ENCODE results near the gene KRTAP4-5. TPM values are rescaled to one million over a fixed set of nuclear protein-coding genes. Genes with fewer than 3 reads are reported as not detected.

Gene KRTAP4-5
- total and polyA plus RNA-seq, 2 of the 13 experiments (the other 11 are each of a cell fraction or from before 2014, with no cell fraction given), result not detected

GRCh38 chr17:41153856-41154255 is 4.2 kb upstream of the KRTAP4-5 start:
- Histone ChIP-seq H3K79me2 (ENCODE audit: insufficient read depth, low read length) (no peaks in the 10 kb centered on the region), H3K27me3 (ENCODE audit: control insufficient read depth in 1 of 2, insufficient read depth in 2 of 2, low read length in 2 of 2) (no peaks in the 10 kb centered on the region; a peak in 1 of 5 replicates), H3K9me3 (ENCODE audit: low read length) (no peaks in the 10 kb centered on the region), H4K20me1 (ENCODE audit: insufficient read depth, low read length) (no peaks in the 10 kb centered on the region), H3K27ac (ENCODE audit: extremely low read length, insufficient read depth, low read length) (no peak overlapping the region), H3K36me3 (replicated peaks in 1 of 2; ENCODE audit: control insufficient read depth in 1 of 2, insufficient read depth in 2 of 2, low read length in 2 of 2) (no peaks in the 10 kb centered on the region), H3K4me2 (ENCODE audit: low read depth, low read length) (no peak overlapping the region), H3K9ac (ENCODE audit: insufficient read depth, low read depth, low read length) (no peak overlapping the region), H2AFZ (ENCODE audit: low read length) (no peak overlapping the region), H3K4me1 (ENCODE audit: insufficient read depth, low read length) (no peaks in the 10 kb centered on the region), H3K4me3 (replicated peaks in 1 of 3; ENCODE audit: insufficient read depth in 1 of 3, low read depth in 2 of 3, low read length in 3 of 3) (no peak overlapping the region)
- DNase-seq (ENCODE audit: low spot score), result no peak
- WGBS (ENCODE audit: low lambda C conversion rate), result 6% methylated on average over 2 of the region's 2 CpGs
- TF ChIP-seq E2F5 (CRISPR knock-in tag; conservative IDR thresholded peaks at IDR 0.05) (no peak), GABPB1 (CRISPR knock-in tag; IDR thresholded peaks at IDR 0.05) (no peak), ZNF768 (CRISPR knock-in tag; IDR thresholded peaks at IDR 0.05) (no peak), HNRNPL (IDR thresholded peaks at IDR 0.05; ENCODE audit: low read depth, low read length) (no peak), NKX3-1 (CRISPR knock-in tag; IDR thresholded peaks at IDR 0.05) (no peak), RBFOX2 (IDR thresholded peaks at IDR 0.05; ENCODE audit: low read depth, low read length) (no peak), HDAC1 (CRISPR knock-in tag; IDR thresholded peaks at IDR 0.05) (no peak), ZIK1 (CRISPR knock-in tag; IDR thresholded peaks at IDR 0.05; ENCODE audit: borderline replicate concordance, low read depth) (no peak), ZFY (CRISPR knock-in tag; IDR thresholded peaks at IDR 0.05) (no peak), TP53 (CRISPR knock-in tag; conservative IDR thresholded peaks at IDR 0.05) (no peak), E2F1 (CRISPR knock-in tag; IDR thresholded peaks at IDR 0.05) (no peak), DRAP1 (CRISPR knock-in tag; IDR thresholded peaks at IDR 0.05) (no peak), TIGD3 (CRISPR knock-in tag; IDR thresholded peaks at IDR 0.05; ENCODE audit: borderline replicate concordance) (no peak), FOXM1 (CRISPR knock-in tag; IDR thresholded peaks at IDR 0.05) (no peak), ZNF350 (CRISPR knock-in tag; IDR thresholded peaks at IDR 0.05; ENCODE audit: borderline replicate concordance, low read depth) (no peak)
- ChIA-PET POLR2A (no interaction called here), CTCF (ENCODE audit: low intra/inter-chr PET ratio, low total read pairs) (no interaction called here)
- no TSS peak for BruUV-seq (replicated peaks)
- in situ Hi-C loops (cut with HindIII; ENCODE audit: extremely low pct_ligation_motif_present, low pct_unique_long_range_greater_than_20kb) (no loop called here), intact Hi-C loops (cut with micrococcal nuclease; ENCODE audit: unreplicated experiment) (no loop called here)
- FAIRE-seq, result no peak
- no peak for ATAC-seq

Measured in HepG2 (cell line).